Left ventricle myocardium inferior (tissue), 1 donor: Measurements from ENCODE around the gene RXRA. TPM values are rescaled to one million over a fixed set of nuclear protein-coding genes. Genes with fewer than 3 reads are reported as not detected.

Source experiments
- DNase-seq: peaks from one replicate; pipeline ENCODE4 v3.0.0-alpha.2; 2020
- H3K27ac ChIP-seq: fragments of 200-600 bp; replicated peaks from 2 replicates; pipeline ENCODE4 v1.8.0; 2021
- H3K27me3 ChIP-seq: fragments of 200-600 bp; 2 replicates; pipeline ENCODE4 v1.8.0; 2021; ENCODE audit warnings: low read depth
- H3K36me3 ChIP-seq: fragments of 200-600 bp; 2 replicates; pipeline ENCODE4 v1.8.0; 2021
- H3K4me1 ChIP-seq: fragments of 200-600 bp; 2 replicates; pipeline ENCODE4 v1.8.0; 2021
- H3K4me3 ChIP-seq: fragments of 200-600 bp; 2 replicates; pipeline ENCODE4 v1.8.0; 2021; ENCODE audit warnings: mild to moderate bottlenecking, moderate library complexity
- H3K9me3 ChIP-seq: fragments of 200-600 bp; replicated peaks from 2 replicates; pipeline ENCODE4 v1.8.0; 2021
- CTCF ChIP-seq: fragments of 200-600 bp; IDR thresholded peaks from 2 replicates; pipeline ENCODE4 v1.8.0; 2021; ENCODE audit warnings: antibody characterized with exemption, mild to moderate bottlenecking, borderline replicate concordance
- intact Hi-C: fragments of 100-400 bp; cut with micrococcal nuclease; formaldehyde crosslinking; loops from one replicate; pipeline ENCODE4 v1.11.0; 2022
- total RNA-seq: library from RNA; stranded (reverse); fragmentation: NEBNext Ultra II Directional; extraction: Animal tissue kit (Norgen Biotek cat#: 25700); gene quantifications from one replicate; pipeline ENCODE4 v1.2.1, GENCODE V29; 2021
- donor health status: DM: no; HTN: yes; CAD: no; lungs with severe emphysema.

RXRA gene
- total RNA-seq, 1 donor from 2014 or later, result 57.1 TPM

DNA sequence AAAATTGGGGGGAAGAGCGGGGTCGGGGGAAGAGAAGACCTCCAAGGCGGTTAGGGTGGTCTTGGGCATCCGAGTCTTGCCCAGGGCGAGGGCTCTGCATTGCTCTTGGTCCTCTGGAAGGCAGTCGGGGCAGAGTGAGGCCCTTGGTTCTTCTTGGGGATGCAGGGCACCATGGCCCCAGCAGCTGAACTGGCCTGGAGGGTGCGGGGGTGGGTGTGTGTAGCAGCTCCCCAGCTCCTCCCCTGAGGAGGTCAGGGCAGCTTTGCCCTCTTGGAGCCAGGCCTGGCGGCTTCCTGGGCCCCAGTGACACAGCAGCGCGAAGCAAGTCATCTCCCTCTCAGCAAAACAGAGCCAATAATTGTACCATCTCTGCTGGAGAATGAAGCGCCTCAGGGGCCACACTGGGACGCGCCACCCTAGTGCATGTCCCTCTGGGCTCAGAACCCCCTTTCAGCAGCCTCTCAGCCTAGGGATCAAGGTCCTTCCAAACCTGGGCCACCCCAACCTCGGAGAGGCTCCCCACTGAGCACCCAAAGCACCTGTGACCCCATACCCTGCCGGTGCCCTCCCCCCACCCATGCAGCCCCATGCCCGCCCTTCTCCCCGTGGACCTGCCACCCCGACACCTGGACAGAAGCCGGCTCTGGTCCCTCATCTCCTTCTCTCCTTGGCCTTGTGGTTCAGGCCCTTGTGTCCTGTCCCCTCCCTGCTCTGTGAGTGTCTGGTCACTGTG lies 10.4 kb upstream of the RXRA start:
- Histone ChIP-seq H3K27ac (peak overlapping the region; percentile 30), H3K36me3 (no peaks in the 10 kb centered on the region), H3K4me3 (no peak overlapping the region), H3K4me1 (peaks cover 23% of the 10 kb centered on the region), H3K27me3 (no peaks in the 10 kb centered on the region), H3K9me3 (peaks cover 14% of the 10 kb centered on the region)
- intact Hi-C loops, result no loop called here
- peak; percentile 11 for DNase-seq
- TF ChIP-seq CTCF, result no peak

DNA sequence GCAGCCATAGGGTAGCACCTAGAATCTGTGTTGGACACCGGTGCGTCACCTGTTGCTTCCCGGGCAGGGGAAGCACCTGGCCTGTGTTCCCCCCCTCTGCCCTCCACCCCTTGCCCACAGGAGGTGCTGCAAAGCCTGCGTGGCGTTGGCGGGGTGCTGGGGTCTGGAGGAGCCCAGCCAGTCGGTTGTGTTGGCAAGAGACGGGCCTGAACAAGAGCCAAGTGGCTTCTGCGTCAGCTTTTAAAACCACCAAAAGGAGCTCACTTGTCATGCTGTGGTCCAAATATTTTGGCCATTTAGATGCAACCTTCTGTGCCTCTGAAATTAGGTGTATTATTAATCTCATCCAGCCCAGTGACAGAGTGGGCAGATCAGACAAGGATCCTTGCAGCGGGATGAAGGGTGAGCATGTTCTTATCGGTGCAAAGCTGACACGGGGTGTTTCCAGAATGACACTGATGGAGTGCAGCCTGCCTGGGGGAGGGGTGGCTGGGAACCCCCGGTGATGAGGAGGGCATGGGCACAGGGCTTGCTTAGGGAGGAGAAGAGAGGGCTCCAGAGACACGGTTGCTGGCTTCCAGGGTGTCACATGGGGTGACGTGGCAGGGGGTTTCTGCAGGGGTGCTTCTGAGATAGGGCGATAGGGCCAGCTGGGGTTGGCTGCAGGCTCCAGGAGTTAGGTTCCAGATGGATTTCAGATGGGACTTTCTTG lies 9.7 kb upstream of the RXRA start:
- peak overlapping the region; percentile 30 for H3K27ac ChIP-seq
- TF ChIP-seq CTCF, result no peak
- peaks cover 23% of the 10 kb centered on the region for H3K4me1 ChIP-seq
- H3K9me3 ChIP-seq, result peaks cover 12% of the 10 kb centered on the region
- peak; percentile 61 for DNase-seq
- intact Hi-C loops, result no loop called here
- no peaks in the 10 kb centered on the region for H3K36me3 ChIP-seq
- H3K27me3 ChIP-seq, result no peaks in the 10 kb centered on the region
- no peak overlapping the region for H3K4me3 ChIP-seq

DNA sequence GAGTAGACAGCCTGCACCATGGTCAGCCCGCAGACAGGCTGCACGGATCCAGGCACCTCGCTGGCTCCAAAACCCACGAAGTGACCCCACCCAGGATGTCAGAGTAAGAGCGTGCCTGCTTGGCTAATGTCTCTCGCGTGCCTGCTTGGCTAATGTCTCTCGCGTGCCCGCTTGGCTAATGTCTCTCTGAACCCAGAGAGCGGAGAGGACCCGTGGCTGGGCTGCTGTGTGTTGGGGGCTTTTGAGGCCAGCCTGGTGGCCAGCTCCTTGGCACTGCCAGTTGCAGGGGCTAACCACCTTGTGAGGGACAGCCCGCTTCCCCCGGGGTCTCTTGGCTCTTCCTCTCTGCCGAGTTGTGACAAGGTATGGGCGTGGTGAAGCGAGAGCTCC lies 8.9 kb upstream of the RXRA start:
- DNase-seq, result peak; percentile 11
- peaks cover 23% of the 10 kb centered on the region for H3K4me1 ChIP-seq
- no peaks in the 10 kb centered on the region for H3K27me3 ChIP-seq
- no peaks in the 10 kb centered on the region for H3K36me3 ChIP-seq
- no peak overlapping the region for H3K4me3 ChIP-seq
- TF ChIP-seq CTCF, result no peak
- H3K9me3 ChIP-seq, result peaks cover 9% of the 10 kb centered on the region
- intact Hi-C loops, result no loop called here
- H3K27ac ChIP-seq, result no peak overlapping the region

- intact Hi-C loops, result no loop called here
These were observed 8.4 kb upstream of the RXRA start for GRCh38 chr9:134317790-134318414.

More at GRCh38 chr9:134317790-134318414, 8.4 kb upstream of the RXRA start:
- Histone ChIP-seq H3K36me3 (no peaks in the 10 kb centered on the region), H3K4me1 (peaks cover 23% of the 10 kb centered on the region), H3K4me3 (no peak overlapping the region), H3K9me3 (peaks cover 4% of the 10 kb centered on the region), H3K27ac (no peak overlapping the region), H3K27me3 (no peaks in the 10 kb centered on the region)
- DNase-seq, result peak; percentile 5
- no peak for TF ChIP-seq CTCF
